ENCODE measurements around the gene PTGES. TPM values are rescaled to one million over a fixed set of nuclear protein-coding genes. Genes with fewer than 3 reads are reported as not detected.

The PTGES gene
- total RNA-seq, 2 experiments from 2014 or later = 0.09 to 0.16 TPM

DNA sequence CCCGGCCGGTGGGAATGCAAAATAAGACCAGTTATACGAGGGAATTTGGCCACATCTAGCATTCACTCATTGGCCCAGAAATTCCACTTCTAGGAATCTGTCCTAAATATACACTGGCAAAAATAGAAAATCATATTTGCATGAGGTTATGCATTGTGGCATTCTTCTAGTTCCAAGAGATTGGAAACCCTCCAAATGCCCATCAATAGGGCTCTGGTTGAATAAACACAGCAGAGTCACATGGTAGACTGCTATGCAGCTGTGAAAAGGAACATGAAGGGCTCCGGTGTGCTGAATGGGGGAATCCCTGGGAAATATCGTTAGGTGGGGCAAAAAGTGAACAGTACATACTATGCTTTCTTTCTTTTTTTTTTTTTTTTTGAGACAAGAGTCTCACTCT lies 36.8 kb downstream of the PTGES start:
- H3K27me3 Mint-ChIP-seq = peaks cover 8% of the 10 kb centered on the region
- H3K27ac Mint-ChIP-seq = no peak overlapping the region
- intact Hi-C loops (cut with DNase I, micrococcal nuclease) = no loop called here
- H3K4me1 Mint-ChIP-seq = peaks cover 17% of the 10 kb centered on the region
- no peaks in the 10 kb centered on the region for H3K9me3 Mint-ChIP-seq (ENCODE audit: low read depth)
- no peak overlapping the region for H3K4me3 Mint-ChIP-seq
- ChIA-PET CTCF (interaction anchor here (0.8 to 4.8 kb wide), 2 partner anchors 10 to 55 kb away, joined by 3 to 28 read pairs; no protein-coding TSS in a partner anchor), POLR2A (interaction anchor here (0.5 kb wide), 1 partner anchor 913 kb away, joined by 4 read pairs; no protein-coding TSS in a partner anchor)
- no peak for DNase-seq
- H3K36me3 Mint-ChIP-seq (ENCODE audit: low read depth) = no peaks in the 10 kb centered on the region
- no peak for ATAC-seq

- DNase-seq (no peak), ATAC-seq (no peak)
- no peak overlapping the region for H3K4me3 Mint-ChIP-seq
- no peak overlapping the region for H3K27ac Mint-ChIP-seq
- ChIA-PET POLR2A (no interaction called here), CTCF (interaction anchor here (0.6 to 4.8 kb wide), 2 partner anchors 12 to 1151 kb away, joined by 5 to 28 read pairs; no protein-coding TSS in a partner anchor)
- H3K9me3 Mint-ChIP-seq (ENCODE audit: low read depth) = no peaks in the 10 kb centered on the region
- H3K36me3 Mint-ChIP-seq (ENCODE audit: low read depth) = no peaks in the 10 kb centered on the region
- intact Hi-C loops (cut with DNase I, micrococcal nuclease) = no loop called here
- H3K4me1 Mint-ChIP-seq = peaks cover 17% of the 10 kb centered on the region
- H3K27me3 Mint-ChIP-seq = peaks cover 5% of the 10 kb centered on the region
Observed at GRCh38 chr9:129714511-129715061, 38.3 kb downstream of the PTGES start.

GRCh38 chr9:129713402-129713679 lies 39.5 kb downstream of the PTGES start:
- Mint-ChIP-seq H3K4me3 (no peak overlapping the region), H3K27me3 (peaks cover 5% of the 10 kb centered on the region), H3K27ac (no peak overlapping the region), H3K36me3 (ENCODE audit: low read depth) (no peaks in the 10 kb centered on the region), H3K9me3 (ENCODE audit: low read depth) (no peaks in the 10 kb centered on the region), H3K4me1 (peaks cover 17% of the 10 kb centered on the region)
- POLR2A ChIA-PET = no interaction called here
- intact Hi-C loops (cut with DNase I, micrococcal nuclease) = no loop called here
- no peak for ATAC-seq
- CTCF ChIA-PET = interaction anchor here (0.7 to 4.8 kb wide), 4 partner anchors 13 to 582 kb away, joined by 3 to 28 read pairs (median 3); no protein-coding TSS in a partner anchor
- DNase-seq = no peak

GRCh38 chr9:129712634-129713401 lies 40.0 kb downstream of the PTGES start:
- intact Hi-C loops (cut with DNase I, micrococcal nuclease) = no loop called here
- Mint-ChIP-seq H3K27me3 (peaks cover 5% of the 10 kb centered on the region), H3K4me3 (no peak overlapping the region), H3K36me3 (ENCODE audit: low read depth) (no peaks in the 10 kb centered on the region), H3K9me3 (ENCODE audit: low read depth) (no peaks in the 10 kb centered on the region), H3K27ac (no peak overlapping the region), H3K4me1 (peaks cover 17% of the 10 kb centered on the region)
- ChIA-PET POLR2A (interaction anchor here (0.5 kb wide), 1 partner anchor 159 kb away, joined by 3 read pairs; no protein-coding TSS in a partner anchor), CTCF (interaction anchor here (0.7 to 4.8 kb wide), 5 partner anchors 14 to 581 kb away, joined by 3 to 28 read pairs (median 3); no protein-coding TSS in a partner anchor)
- no peak for ATAC-seq
- no peak for DNase-seq

DNA sequence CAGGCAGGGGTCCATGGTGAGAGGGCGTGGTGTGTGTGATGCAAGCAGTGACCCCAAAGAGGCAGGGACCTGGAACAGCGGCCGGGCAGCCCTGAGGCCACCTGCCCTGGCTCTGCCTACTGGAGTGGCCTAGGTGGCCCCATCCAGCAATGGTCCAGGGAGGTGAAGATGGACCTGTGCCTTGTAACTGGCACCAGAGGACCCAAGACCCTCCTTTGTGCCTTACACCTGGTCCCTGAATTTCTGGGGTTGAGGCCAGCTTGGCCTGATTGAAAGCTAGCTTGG lies 42.7 kb downstream of the PTGES start:
- intact Hi-C loops (cut with DNase I, micrococcal nuclease) = no loop called here
- Mint-ChIP-seq H3K4me3 (no peak overlapping the region), H3K4me1 (peaks cover 17% of the 10 kb centered on the region), H3K9me3 (ENCODE audit: low read depth) (no peaks in the 10 kb centered on the region), H3K27me3 (peaks cover 3% of the 10 kb centered on the region), H3K27ac (no peak overlapping the region), H3K36me3 (ENCODE audit: low read depth) (no peaks in the 10 kb centered on the region)
- ATAC-seq = no peak
- DNase-seq = no peak
- ChIA-PET CTCF (interaction anchor here (0.7 to 1.9 kb wide), 3 partner anchors 15 to 27 kb away, joined by 3 to 5 read pairs (median 4); no protein-coding TSS in a partner anchor), POLR2A (no interaction called here)

DNA sequence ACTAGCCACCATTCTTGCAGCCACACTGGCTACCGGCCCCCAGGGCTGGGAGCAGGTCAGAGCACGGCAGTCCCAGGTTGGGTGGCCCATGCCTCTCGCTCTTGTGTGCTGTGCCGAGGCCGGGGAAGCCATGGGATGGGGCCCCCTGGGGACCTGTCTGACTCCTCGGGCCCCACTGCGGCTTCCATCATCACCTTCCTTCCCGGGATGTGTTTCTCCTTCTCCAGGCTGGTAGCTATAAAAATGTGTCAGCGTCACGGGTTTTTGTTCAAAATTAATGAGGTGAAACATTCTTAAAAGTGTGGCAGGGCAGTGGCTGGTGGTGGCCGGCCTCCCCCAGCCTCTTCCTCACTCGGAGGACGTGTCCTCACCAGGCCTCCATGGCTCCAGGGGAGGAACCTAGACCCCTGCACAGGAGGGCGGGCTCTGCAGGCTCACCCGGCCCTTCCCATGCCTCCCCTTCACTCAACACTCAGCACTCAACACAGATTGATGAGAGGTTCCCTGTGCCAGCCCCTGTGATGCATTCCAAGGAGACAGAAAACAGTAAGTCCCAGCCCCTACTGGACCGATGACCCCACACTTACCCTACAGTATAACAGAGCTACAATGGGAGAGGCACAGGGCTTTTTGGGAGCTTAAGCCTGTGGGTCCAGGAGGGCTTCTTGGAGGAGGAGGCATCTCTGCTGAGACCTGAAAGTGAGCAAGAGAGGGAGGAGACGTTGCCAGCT lies 43.2 kb downstream of the PTGES start:
- intact Hi-C loops (cut with DNase I, micrococcal nuclease) = no loop called here
- no peak for ATAC-seq
- H3K36me3 Mint-ChIP-seq (ENCODE audit: low read depth) = no peaks in the 10 kb centered on the region
- H3K4me1 Mint-ChIP-seq = peaks cover 17% of the 10 kb centered on the region
- POLR2A ChIA-PET = no interaction called here
- CTCF ChIA-PET = interaction anchor here (0.7 to 1.9 kb wide), 3 partner anchors 16 to 28 kb away, joined by 3 to 5 read pairs (median 4); no protein-coding TSS in a partner anchor
- no peak overlapping the region for H3K27ac Mint-ChIP-seq
- DNase-seq = no peak
- no peaks in the 10 kb centered on the region for H3K9me3 Mint-ChIP-seq (ENCODE audit: low read depth)
- peaks cover 3% of the 10 kb centered on the region for H3K27me3 Mint-ChIP-seq
- H3K4me3 Mint-ChIP-seq = no peak overlapping the region

DNA sequence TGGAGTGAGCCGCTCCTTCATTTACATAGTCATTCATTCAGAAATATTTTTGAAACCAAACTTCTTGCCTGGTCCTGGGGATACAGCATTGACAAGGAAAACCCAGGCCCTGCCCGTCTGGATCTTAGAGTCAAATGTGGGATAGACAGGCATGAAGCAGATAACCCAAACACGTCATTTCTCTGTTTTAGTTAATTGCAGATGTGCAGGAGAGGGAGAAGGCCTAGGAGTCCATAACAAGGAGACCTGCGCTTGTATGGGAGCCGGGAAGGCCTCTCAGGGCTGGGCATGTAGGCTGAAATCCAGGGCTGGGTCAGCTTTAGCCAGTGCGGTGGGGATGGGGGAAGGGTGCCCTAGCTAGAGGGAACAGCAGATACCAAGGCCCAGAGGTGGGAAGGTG lies 44.0 kb downstream of the PTGES start:
- no peak overlapping the region for H3K27ac Mint-ChIP-seq
- DNase-seq (no peak), ATAC-seq (no peak)
- intact Hi-C loops (cut with DNase I, micrococcal nuclease) = no loop called here
- peaks cover 17% of the 10 kb centered on the region for H3K4me1 Mint-ChIP-seq
- ChIA-PET CTCF (interaction anchor here (0.7 to 1.9 kb wide), 3 partner anchors 18 to 69 kb away, joined by 3 to 5 read pairs (median 4); no protein-coding TSS in a partner anchor), POLR2A (no interaction called here)
- H3K36me3 Mint-ChIP-seq (ENCODE audit: low read depth) = no peaks in the 10 kb centered on the region
- H3K4me3 Mint-ChIP-seq = no peak overlapping the region
- peaks cover 3% of the 10 kb centered on the region for H3K27me3 Mint-ChIP-seq
- no peaks in the 10 kb centered on the region for H3K9me3 Mint-ChIP-seq (ENCODE audit: low read depth)

DNA sequence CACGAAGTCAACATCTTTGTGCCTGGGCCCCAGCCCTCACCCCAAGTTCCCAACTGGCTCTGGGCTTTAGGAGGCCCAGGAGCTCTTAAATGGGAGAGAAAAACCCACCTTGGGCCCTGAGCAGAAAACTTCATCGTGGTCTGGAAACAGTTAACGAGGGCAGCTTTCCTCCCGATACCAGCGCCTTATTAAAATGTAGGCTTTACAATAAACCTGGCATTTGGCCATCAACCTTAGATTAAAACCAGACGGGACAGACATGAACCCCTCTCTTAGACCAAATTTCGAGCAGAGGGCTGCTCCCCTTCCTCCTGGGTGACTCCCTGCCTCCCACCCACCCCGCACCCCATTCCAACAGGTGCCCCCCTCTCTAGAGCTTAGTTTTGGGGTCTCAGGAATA lies 48.0 kb downstream of the PTGES start:
- Mint-ChIP-seq H3K4me1 (no peaks in the 10 kb centered on the region), H3K9me3 (ENCODE audit: low read depth) (no peaks in the 10 kb centered on the region), H3K27me3 (peaks cover 9% of the 10 kb centered on the region), H3K36me3 (ENCODE audit: low read depth) (no peaks in the 10 kb centered on the region), H3K27ac (no peak overlapping the region), H3K4me3 (no peak overlapping the region)
- ATAC-seq (no peak), DNase-seq (no peak)
- ChIA-PET CTCF (interaction anchor here (0.8 kb wide), 1 partner anchor 25 kb away, joined by 3 read pairs; no protein-coding TSS in a partner anchor), POLR2A (no interaction called here)
- intact Hi-C loops (cut with DNase I, micrococcal nuclease) = no loop called here

- POLR2A ChIA-PET = interaction anchor here (0.6 kb wide), 1 partner anchor 13 kb away, joined by 4 read pairs; no protein-coding TSS in a partner anchor
- no peak for ATAC-seq
Observed at GRCh38 chr9:129703667-129704355, 49.0 kb downstream of the PTGES start.

DNA sequence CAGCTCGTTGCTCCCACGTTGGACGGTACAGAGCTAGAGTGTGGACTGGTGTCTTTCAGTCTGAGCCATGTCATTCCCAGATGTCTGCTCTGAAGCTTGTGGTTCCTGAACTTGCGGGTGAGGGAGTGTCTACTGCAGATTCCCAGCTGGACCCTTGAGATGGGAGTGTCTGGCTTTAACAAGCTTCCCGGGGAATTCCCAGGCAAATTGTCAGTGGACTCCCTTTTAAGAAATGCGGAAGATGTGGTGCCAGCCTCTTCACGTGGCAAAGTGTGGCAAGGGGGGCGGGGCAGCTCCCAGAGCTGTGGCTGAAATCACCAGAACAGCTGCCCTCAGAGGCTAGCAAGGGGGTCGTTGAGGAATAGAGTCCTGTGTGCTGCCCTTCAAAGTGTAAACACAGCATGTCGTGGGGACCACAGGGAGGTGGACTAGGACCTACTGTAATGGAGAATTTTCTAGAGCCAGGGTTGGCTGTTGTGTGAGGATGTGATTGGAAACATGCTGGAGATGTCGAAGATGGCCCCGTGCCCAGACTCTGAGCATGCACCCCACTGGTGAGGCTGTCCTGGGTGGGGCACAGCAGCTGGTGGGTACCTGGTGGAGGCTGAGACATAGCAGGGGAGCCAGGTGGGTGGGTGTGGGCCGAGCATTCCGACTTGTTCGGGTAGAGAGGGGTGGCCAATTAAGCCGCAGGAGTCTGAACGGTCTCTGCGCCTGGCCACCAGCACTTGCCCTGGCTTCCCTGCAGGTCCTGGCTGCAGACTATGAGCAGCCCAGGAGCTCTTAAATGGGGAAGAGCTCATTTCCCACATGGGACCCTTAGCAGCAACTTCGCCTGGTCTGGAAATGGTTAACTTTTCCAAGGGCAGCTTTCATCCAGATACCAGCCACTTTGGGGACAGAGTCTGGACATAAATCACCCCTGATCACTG lies 50.0 kb downstream of the PTGES start:
- Mint-ChIP-seq H3K9me3 (ENCODE audit: low read depth) (no peaks in the 10 kb centered on the region), H3K27ac (no peak overlapping the region), H3K4me1 (peaks cover 3% of the 10 kb centered on the region), H3K36me3 (ENCODE audit: low read depth) (no peaks in the 10 kb centered on the region), H3K4me3 (no peak overlapping the region), H3K27me3 (peaks cover 16% of the 10 kb centered on the region)
- DNase-seq = no peak
- CTCF ChIA-PET = interaction anchor here (0.7 kb wide), 1 partner anchor 550 kb away, joined by 3 read pairs; no protein-coding TSS in a partner anchor
- POLR2A ChIA-PET = no interaction called here
- intact Hi-C loops (cut with DNase I, micrococcal nuclease) = no loop called here
- ATAC-seq = no peak

More at GRCh38 chr9:129703667-129704355, 49.0 kb downstream of the PTGES start:
- no peaks in the 10 kb centered on the region for H3K36me3 Mint-ChIP-seq (ENCODE audit: low read depth)
- no peaks in the 10 kb centered on the region for H3K4me1 Mint-ChIP-seq
- peaks cover 15% of the 10 kb centered on the region for H3K27me3 Mint-ChIP-seq
- CTCF ChIA-PET = no interaction called here
- H3K27ac Mint-ChIP-seq = no peak overlapping the region
- intact Hi-C loops (cut with DNase I, micrococcal nuclease) = no loop called here
- H3K4me3 Mint-ChIP-seq = no peak overlapping the region
- no peaks in the 10 kb centered on the region for H3K9me3 Mint-ChIP-seq (ENCODE audit: low read depth)
- no peak for DNase-seq
